HG02759 (cell line): Measurements from ENCODE around the gene TTC16.

Experiments used
- ATAC-seq: cut with Tn5 transposase; IDR thresholded peaks from one replicate; pipeline ENCODE4 v1.9.1; 2021; ENCODE audit warnings: mild to moderate bottlenecking, moderate library complexity; ENCODE audit not compliant: unreplicated experiment

The TTC16 gene

DNA sequence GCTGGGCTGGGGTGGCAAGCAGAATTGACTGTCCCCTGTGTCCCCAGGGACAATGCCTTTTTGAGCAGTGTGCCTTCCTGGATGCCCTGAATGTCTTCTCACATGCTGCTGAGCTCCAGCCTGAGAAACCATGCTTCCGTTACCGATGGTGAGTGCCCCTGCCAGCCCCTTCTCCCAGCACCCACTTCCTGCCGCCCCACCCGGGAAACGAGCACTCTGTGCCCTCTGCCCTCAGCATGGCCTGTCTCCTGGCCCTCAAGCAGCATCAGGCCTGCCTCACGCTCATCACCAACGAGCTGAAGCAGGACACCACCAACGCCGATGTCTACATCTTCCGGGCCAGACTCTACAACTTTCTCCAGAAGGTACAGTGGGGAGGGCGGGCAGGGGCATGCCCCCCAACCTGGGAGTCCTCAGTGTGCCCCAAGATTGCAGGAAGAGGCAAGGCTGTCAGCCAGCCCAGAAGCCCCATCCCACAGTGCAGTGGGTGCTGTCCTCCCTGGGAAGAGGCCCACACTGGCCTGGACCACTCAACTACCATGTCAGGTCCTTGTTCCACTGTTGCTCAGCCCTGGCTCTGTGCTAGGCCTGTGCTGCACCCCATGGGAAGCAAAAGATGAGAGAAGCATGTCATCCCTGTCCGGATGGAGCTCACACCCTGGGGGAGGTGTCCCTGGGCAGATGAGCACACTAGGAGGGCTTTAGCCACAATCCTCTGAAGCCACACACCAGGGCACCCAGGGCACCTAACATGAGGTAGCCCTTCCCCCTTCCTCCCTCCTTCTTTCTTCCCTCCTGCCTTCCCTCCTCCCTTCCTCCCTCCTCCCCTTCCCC is 4.4 kb downstream of the TTC16 start:
- no peak for ATAC-seq

DNA sequence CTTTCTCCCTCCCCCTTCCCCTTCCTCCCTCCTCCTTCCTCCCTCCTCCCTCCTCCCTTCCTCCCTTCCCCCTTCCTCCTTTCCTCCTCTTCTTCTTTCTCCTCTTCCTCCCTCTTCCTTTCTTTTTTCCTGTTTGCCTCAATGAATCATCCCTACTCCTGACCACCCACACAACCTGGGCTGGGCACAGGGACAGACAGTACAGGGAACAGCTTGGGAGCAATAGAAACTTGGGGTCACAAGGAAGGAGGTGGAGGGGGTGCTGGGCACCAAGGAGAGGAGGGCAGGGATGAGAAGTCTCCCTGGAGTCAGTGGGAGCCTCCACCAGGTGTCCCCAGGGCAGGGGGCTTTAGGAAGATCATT is 5.0 kb downstream of the TTC16 start:
- ATAC-seq = no peak

DNA sequence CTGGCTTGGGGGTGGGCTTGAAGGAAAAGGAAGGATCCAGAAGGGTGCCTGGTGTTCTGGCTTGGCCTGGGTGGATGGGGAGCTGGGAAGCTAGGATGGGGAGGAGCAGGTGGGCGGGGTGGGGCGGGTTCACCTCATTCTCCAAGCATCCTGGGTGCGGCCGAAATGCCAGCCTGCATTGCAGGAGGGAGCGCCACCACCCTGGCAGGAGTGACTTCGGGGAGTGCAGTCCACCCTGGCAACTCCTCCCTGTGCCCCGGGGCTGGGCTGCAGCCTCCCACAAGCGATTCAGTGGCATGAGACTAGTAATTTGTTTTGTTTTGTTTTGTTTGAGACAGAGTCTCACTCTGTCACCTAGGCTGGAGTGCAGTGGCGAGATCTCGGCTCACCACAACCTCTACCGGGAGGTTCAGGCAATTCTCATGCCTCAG is 5.5 kb downstream of the TTC16 start:
- no peak for ATAC-seq

DNA sequence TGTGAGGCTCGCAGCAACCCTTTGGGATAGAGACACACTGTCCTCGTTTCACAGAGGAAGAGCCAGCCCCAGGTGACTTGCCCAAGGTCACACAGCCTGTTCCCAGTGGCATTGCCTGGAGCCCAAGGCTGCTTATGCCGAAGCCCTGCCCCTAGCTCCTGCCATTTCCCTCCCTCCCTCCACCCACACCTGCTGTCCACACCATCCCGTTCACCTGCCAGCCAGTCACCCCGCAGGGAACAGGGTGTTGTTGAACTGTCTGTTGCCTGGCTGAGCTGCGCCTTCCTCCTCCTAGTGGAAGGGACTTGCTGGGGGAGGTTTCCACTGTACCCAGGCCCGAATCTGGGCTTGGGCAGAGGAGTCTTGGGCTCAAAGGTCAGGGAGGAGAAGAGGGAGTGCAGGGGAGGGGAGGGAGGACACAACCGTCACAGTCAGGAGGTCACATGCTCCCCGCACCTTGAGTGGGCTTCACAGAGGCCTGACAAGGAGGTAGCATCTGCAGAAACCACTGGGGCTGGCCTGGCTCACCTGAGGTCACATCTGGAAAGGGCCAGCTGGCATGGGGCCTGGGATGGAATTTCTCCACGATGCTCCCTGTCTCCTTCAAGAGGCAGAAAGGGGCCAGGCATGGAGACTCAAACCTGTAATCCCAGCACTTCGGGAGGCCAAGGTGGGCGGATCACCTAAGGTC is 6.3 kb downstream of the TTC16 start:
- ATAC-seq = no peak

DNA sequence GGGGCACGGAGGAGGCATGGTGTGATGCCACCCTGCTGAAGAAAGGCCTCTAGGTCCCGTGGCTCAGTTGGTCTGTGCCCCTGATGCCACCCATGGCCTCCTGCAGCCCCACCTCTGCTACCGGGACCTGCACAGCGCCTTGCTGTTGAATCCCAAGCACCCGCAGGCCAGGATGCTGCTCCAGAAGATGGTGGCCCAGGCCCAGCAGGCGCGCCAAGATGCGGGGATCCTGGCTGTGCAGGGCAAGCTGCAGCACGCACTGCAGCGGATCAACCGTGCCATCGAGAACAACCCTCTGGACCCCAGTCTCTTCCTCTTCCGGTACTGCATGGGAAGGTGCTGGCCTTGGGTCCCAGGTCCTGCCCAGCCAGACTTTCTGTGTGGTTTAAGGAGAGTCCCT is 7.1 kb downstream of the TTC16 start:
- ATAC-seq = no peak

DNA sequence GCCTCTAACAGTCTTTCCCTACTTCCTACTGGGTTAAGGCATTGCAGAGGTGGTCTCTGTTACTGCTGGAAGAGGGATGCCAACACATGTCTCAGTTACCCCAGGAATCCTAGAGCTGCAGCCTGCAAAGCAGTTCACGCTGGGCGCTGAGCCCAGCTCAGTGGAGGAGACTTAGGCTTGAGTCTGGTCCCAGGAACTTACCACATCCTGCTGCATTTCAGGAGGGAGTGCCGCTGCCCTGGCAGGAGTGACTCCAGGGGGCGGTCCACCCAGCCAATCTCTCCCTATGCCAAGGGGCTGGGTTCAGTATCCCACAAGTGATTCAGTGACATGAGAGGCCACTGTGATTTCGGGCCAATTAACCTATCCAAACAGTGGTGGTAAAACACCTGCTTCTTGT is 7.6 kb downstream of the TTC16 start:
- ATAC-seq = no peak

DNA sequence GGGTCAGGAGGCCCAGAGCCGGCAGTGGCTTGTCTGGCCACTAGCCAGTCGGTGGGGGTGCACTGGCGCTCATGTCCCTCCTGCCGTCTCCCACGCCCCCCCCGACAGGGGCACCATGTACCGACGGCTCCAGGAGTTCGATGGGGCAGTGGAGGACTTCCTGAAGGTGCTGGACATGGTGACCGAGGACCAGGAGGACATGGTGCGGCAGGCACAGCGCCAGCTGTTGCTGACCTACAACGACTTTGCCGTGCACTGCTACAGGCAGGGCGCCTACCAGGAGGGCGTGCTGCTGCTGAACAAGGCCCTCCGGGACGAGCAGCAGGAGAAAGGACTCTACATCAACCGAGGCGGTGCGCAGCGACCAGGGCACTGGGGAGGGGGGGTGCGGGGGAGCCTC is 8.1 kb downstream of the TTC16 start:
- ATAC-seq = no peak

DNA sequence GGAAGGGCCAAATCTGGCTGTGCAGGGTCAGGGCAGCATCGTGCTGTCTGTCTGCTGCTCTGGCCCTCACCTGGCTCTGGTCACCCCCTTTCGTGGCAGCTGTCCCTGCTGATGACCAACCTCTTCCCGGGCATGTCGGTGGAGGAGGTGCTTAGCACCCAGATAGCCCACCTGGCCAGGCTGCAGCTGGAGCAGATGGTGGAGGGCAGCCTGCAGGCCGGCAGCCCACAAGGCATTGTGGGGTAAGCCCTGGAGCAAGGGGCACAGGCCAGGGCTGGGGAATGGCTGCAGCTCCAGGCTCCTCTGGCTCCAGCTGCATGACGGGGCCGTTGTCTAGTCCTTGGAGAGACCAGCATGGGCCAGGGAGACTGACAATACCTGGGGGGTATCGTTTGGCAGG is 11.0 kb downstream of the TTC16 start:
- no peak for ATAC-seq

DNA sequence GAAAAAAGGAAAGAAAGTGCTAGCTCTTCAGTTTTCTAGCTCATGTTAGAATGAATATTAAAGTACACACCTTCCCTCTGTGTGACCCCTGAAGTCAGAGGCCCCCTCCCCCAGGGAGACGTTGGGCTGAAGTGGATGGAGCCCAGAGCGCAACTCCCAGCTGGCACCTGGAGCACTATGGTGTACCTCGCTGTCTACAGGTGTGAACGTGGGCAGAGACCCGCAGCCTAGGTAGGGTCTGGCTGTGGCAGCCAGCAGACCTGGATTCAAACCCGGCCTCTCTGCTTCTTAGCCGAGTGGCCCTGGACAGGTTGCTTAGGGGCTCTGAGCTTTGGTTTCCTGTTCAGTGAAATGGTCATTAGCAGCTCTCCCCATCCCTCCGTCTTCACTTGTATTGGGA is 12.9 kb downstream of the TTC16 start:
- no peak for ATAC-seq

DNA sequence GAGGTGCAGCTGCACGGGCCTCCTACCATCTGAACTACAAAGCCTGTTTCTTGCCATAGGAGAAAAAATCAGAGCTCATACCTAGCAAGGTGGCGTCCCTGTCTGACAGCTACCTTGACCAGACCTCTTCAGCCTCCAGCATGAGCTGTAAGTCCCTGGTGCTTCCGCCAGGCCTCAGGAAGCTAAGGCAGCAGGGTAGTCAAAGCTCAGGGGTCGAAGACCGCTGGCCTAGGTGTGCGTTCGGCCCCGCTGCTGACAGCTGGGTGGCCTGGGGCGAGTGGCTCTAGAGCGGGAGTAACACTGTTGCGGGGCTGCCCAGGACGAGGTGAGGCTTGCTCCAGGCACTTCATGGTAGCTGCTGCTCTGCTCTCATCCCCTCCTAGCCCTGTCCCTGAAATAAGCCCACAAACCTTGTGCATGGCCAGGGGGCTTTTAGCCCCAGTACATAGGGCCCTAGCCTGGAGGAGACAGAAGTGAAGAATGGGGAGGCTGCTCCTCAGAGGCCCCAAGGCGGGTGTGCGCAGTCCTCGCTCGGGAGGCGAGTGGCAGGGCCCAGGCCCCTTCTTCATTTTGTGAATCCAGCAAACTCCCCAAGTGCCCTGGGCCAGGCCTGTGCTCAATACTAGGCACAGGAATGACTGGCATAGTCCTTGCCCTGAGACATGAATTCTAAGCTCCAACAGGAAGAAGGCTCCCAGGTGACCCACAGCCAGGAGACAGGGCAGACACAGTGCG is 13.8 kb downstream of the TTC16 start:
- no peak for ATAC-seq

DNA sequence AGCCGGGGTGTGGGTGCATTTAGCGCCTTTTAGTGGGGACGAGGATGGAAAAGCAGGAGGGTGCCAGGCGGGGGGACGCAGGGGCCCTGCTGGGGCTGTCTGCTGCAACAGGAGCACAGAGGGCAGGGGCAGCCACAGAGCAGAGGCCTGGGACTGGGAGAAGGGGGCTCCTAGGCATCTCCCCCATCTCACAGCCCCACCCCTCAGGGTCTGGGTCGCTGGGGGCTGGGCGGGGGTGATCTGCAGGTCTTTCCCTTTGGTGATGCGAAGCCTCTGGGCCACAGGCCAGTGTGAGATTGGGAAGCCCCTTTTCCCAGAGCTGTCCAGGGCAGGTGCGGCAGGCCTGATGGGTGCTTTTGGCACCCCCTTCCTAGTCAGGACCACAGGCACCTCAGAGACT is 14.4 kb downstream of the TTC16 start:
- no peak for ATAC-seq

DNA sequence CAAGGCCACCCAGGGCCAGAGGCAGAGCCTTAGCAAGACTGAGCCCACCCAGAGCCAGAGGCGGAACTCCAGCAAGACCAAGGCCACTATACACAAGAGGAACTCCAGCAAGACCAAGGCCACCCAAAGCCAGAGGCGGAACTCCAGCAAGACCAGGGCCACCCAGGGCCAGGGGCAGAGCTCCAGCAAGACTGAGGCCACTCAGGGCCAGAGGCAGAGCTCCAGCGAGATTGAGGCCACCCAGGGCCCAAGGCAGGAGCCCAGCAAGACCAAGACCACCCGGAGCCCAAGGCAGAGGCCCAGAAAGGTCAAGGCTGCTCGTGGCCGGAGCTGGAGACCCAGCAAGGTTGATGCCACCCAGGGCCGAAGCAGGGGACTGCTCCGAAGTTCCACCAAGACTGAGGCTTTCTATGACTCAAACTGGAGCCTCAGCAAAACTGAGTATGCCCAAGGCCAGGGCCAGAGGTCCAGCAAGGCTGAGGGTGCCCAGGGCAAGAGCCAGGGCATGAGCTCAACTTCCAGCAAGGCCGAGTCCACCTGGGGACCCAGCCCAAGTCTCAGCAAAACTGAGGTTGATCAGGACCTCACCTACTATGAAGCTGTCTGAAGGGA is 15.0 kb downstream of the TTC16 start:
- ATAC-seq = no peak

DNA sequence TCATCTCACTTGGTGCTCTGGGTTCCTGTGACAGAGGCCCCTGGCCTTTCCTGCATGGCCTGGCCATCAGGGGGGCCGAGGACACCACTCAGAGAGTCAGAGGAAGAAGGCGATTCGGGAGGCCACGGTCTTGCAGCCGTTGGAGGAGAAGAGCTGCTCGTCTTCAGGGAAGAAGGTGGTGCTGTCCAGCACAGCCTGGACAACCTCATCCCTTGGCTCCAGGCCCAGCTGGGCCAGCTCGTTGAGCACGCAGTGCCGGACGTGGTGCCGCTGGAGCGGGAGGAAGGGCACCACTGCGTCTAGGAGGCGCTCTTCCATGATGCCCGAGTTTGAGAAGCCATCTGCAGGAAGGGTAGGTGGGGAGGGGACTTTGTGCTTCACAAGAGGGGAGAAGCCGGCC is 16.1 kb downstream of the TTC16 start:
- ATAC-seq = no peak

DNA sequence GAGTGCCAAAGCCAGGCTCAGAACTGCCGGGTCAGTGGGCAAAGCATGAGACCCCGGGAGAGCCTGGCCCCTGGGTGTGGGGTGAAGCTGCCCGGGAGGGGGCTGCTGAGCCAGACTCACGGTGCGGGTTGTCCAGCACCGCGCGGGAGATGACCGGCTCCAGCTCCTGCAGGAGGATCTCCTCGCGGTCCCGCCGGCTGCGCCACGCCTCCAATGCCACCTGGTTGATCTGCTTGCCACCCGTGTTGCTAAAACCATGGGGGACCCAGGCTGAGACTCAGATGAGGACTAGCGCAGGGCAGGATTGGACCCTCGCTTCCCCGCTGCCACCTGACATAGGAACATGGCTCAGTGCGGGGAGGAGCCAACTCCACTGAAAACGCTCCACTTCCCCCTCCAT is 16.6 kb downstream of the TTC16 start:
- ATAC-seq = no peak

DNA sequence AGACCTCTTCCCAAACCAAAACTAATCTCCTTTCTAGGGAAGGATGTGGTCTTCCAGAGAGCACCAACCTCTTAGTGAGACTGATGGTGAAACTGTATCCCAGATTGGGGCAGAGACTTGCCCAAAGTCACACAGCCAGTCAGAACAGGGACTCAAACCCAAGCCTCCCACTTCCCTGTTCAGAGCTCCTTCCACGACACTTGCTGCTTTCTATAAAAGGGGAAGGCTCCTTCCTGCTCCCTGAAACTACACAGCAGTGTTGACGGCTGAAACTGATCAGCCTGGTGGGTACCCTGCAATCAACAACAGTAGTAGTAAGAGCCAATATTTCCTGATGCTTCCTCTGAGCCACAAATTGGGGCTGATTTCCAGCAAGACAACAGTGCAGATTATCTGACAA is 17.7 kb downstream of the TTC16 start:
- no peak for ATAC-seq

DNA sequence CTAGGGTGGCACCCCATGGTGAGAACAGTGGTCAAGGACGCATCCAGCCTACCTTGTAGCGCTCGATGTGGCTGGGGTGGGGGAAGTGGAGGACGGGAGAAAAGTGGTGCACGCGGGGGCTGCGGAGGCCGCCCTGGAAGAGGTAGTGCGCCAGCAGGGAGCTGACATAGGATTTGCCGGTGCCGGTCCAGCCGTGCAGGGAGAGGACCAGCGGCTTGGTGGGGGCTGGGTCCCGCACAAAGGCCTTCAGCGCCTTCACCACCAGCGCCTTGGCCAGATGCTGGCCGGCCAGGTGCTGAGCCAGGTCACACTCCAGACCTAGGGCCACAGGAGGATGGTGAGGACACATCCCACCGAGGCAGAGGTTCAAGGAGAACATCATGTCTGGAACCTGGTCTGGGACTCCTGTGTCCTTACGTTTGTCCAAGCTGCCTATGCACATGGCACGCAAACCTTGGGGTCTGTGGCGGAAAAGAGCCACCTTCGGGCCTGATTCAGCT is 18.4 kb downstream of the TTC16 start:
- ATAC-seq = no peak

DNA sequence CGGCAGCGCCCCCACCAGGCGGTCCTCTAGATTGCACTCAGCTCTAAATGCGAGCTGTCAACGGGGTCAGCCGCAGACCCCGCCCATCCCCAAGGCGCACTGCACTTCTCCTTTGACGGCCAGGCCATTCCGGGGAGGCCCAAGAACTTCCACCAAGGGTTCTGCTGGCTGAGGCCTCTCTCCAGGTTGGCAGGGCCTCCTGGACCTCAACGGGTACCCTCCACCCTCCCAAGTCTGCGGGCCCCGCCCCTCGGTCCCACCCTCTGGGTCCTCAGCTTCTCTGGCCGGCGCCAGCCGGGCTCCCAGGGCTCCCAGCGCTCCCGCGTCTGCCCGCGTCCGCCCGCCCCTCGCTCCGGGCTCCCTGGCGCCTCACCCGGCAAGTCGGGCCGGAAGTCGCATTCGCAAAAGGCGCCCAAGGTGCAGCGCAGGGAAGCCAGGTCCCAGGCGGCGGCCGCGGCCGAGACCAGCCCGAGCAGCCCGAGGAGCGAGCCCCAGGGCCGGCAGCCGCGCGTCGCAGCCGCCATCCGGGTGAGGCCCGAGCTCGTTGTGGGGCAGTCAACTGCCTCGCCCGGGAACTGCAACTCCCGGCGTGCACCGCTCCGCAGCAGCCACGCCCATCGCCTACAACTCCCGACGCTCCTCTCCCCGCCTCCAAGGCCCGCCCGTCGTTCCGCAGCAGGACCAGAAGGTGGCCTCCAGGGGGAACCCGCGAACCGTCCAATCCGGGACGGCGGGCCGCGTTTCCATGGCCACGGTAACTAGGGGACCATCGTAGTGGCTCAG is 19.1 kb downstream of the TTC16 start, which contains the start of gene TOR2A:
Gene TOR2A (minus strand): TSS at position 548 of the 783 bp plus-strand sequence. CDS start 24 bp downstream, at position 524.
- ATAC-seq = peak; percentile 84

DNA sequence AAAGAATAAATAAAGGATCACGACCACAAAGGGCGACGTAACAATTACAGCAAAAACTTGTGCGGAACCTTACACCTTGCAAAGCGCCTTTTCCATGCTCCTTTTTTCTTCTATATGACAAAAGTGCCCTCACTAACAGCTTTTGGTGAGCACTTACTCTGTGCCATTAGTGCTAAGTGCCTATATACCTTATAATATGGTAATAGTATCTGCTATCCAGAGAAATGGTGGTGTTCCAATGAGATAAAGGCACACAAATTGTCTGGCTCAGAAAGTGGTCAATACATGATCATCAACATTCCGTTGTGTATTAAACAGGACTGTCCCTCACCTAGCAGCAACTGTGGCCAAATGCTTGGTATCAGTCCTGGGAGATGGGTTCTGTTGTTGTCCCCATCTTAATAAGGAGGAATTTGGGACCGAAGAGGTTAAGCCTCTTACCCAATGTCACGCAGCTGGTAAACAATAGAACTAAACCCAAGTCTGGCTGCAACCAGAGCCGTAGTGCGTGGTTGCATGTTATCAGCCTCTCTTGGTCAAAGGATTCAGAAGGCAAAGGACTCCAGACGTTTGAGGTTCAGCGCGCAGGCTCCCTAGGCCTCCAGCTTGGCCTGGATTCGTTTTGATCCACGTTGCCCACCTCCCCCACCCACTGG is 19.8 kb downstream of the TTC16 start:
- ATAC-seq = no peak

DNA sequence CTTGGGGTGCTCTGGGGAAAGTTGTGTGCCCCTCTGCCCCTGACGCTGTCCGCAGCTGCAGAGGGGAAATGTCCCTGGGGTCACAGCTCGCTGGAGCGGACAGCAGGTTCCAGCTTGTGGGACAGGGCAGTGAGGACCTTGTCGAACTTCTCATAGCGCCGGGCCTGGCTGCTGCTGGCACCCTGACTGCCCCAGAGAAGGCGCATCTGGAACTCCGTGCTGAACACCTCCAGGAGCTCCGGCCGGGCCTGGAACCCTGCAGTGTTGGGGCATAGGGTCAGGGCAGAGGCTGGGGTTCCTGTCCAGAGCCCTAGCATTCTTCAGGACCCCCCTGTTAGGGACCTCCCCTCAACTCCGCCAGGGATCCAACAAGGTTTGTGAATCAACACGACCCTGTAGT is 22.8 kb downstream of the TTC16 start:
- no peak for ATAC-seq
